Stimulated activated CD4-positive, alpha-beta T cell treated with anti-CD3 and anti-CD28 coated beads, Interleukin-2, amount 100 ng/mL, for 4 hours (primary cell): ENCODE data around the gene MROH2B.
"Not testable (repeated sequence)": the region's sequence is repeated elsewhere in the genome, so short reads cannot be mapped to it uniquely, and the experiment has no call there.

ENCODE experiments used
- DNase-seq: peaks from one replicate; pipeline ENCODE4 v3.0.0-alpha.2; 2020; ENCODE audit warnings: low read depth

Gene MROH2B

GRCh38 chr5:41022600-41022999, 48.5 kb downstream of the MROH2B start:
- not testable (repeated sequence) for DNase-seq

- DNase-seq = no peak
These were observed 58.8 kb downstream of the MROH2B start for GRCh38 chr5:41012318-41012717.

GRCh38 chr5:41010572-41010971, 60.6 kb downstream of the MROH2B start:
- no peak for DNase-seq

- DNase-seq = no peak
These were observed 61.9 kb downstream of the MROH2B start for GRCh38 chr5:41009232-41009631.

GRCh38 chr5:41004931-41005330, 66.2 kb downstream of the MROH2B start:
- no peak for DNase-seq

GRCh38 chr5:41003670-41004376, 67.3 kb downstream of the MROH2B start:
- no peak for DNase-seq

GRCh38 chr5:40999966-41000365, 71.2 kb downstream of the MROH2B start:
- no peak for DNase-seq

- DNase-seq = no peak
These were observed 72.0 kb downstream of the MROH2B start for GRCh38 chr5:40999142-40999541.

- DNase-seq = no peak
These were observed 75.1 kb downstream of the MROH2B start for GRCh38 chr5:40995801-40996586.

GRCh38 chr5:40991981-40992559, 79.1 kb downstream of the MROH2B start:
- DNase-seq = no peak

- no peak for DNase-seq
These were observed 79.8 kb downstream of the MROH2B start for GRCh38 chr5:40991168-40991980.

GRCh38 chr5:40988746-40989510, 82.2 kb downstream of the MROH2B start:
- no peak for DNase-seq

- DNase-seq = no peak
These were observed 83.8 kb downstream of the MROH2B start for GRCh38 chr5:40987349-40987748.

GRCh38 chr5:40986666-40987065, 84.5 kb downstream of the MROH2B start:
- DNase-seq = no peak

GRCh38 chr5:40985501-40985900, 85.6 kb downstream of the MROH2B start:
- DNase-seq = no peak

- no peak for DNase-seq
These were observed 86.3 kb downstream of the MROH2B start for GRCh38 chr5:40984884-40985283.

GRCh38 chr5:40983781-40984180, 87.4 kb downstream of the MROH2B start:
- DNase-seq = no peak

- DNase-seq = no peak
These were observed 89.7 kb downstream of the MROH2B start for GRCh38 chr5:40981420-40981819.

GRCh38 chr5:40976836-40977235, 94.3 kb downstream of the MROH2B start:
- no peak for DNase-seq

- DNase-seq = no peak
These were observed 95.1 kb downstream of the MROH2B start for GRCh38 chr5:40976041-40976440.

GRCh38 chr5:40973364-40974004, 97.7 kb downstream of the MROH2B start:
- no peak for DNase-seq
